PC-9 (cell line): ENCODE measurements around the gene USP46. TPM values are rescaled to one million over a fixed set of nuclear protein-coding genes. Genes with fewer than 3 reads are reported as not detected.

Experiments
- BruUV-seq: library from RNA; stranded (reverse); fragments of 400-500 nt; replicated peaks from 2 replicates; lab custom pipeline; 2021; lab: Mats Ljungman, UMichigan
- CTCF ChIA-PET: fragments of 300-600 bp; sonication (Branson Sonifier 250); formaldehyde crosslinking; loops from one replicate; lab custom pipeline; 2022; ENCODE audit warnings: antibody characterized with exemption; lab: Charles Lee
- POLR2A ChIA-PET: fragments of 300-600 bp; sonication (Branson Sonifier 250); formaldehyde crosslinking; loops from one replicate; lab custom pipeline; 2022; ENCODE audit warnings: antibody characterized with exemption; ENCODE audit not compliant: unreplicated experiment; lab: Charles Lee
- DNase-seq, 2 experiments: peaks; one replicate each; pipeline versions ENCODE4 v3.0.0 to v3.0.0-alpha.2; 2015 to 2022; ENCODE audit warnings: mixed read lengths in 1 of 2
- H2AFZ ChIP-seq: fragments of 200-600 bp; sonication (generic); 2 replicates; pipeline ENCODE4 v1.8.1; 2017; ENCODE audit warnings: antibody characterized with exemption
- H3F3A ChIP-seq: fragments of 200-600 bp; sonication (generic); 2 replicates; pipeline ENCODE4 v1.8.1; 2017; ENCODE audit warnings: antibody characterized with exemption, mild to moderate bottlenecking, low read depth; ENCODE audit not compliant: insufficient read depth
- H3K27ac ChIP-seq: fragments of 200-600 bp; sonication (generic); 2 replicates; pipeline ENCODE4 v1.6.1; 2016; ENCODE audit warnings: mixed run types
- H3K27me3 ChIP-seq: fragments of 200-600 bp; sonication (generic); 2 replicates; pipeline ENCODE4 v1.6.1; 2016; ENCODE audit warnings: low read depth, mixed run types; ENCODE audit not compliant: insufficient read depth
- H3K36me3 ChIP-seq: fragments of 200-600 bp; sonication (generic); 2 replicates; pipeline ENCODE4 v1.6.1; 2016; ENCODE audit warnings: low read depth, mixed run types
- H3K4me1 ChIP-seq: fragments of 200-600 bp; sonication (generic); replicated peaks from 2 replicates; pipeline ENCODE4 v1.6.1; 2016; ENCODE audit warnings: mixed run types; ENCODE audit not compliant: insufficient read depth
- H3K4me2 ChIP-seq: fragments of 200-600 bp; sonication (generic); 2 replicates; pipeline ENCODE4 v1.6.1; 2017; ENCODE audit warnings: mixed run types
- H3K4me3 ChIP-seq: fragments of 200-600 bp; sonication (generic); 2 replicates; pipeline ENCODE4 v1.6.1; 2016; ENCODE audit warnings: mixed run types
- H3K79me2 ChIP-seq: fragments of 200-600 bp; sonication (generic); 2 replicates; pipeline ENCODE4 v1.6.1; 2017; ENCODE audit warnings: low read depth, mixed run types
- H3K9me2 ChIP-seq: fragments of 200-600 bp; sonication (generic); 2 replicates; pipeline ENCODE4 v1.8.1; 2017; ENCODE audit warnings: mild to moderate bottlenecking; ENCODE audit not compliant: insufficient read depth
- H3K9me3 ChIP-seq: fragments of 200-600 bp; sonication (generic); 2 replicates; pipeline ENCODE4 v1.8.1; 2016; ENCODE audit warnings: low read depth; ENCODE audit not compliant: insufficient read depth
- H4K20me1 ChIP-seq: fragments of 200-600 bp; sonication (generic); 2 replicates; pipeline ENCODE4 v1.8.1; 2017; ENCODE audit not compliant: insufficient read depth
- EZH2 ChIP-seq: fragments of 200-600 bp; sonication (generic); IDR thresholded peaks from 2 replicates; pipeline ENCODE4 v1.8.0; 2017; ENCODE audit warnings: antibody characterized with exemption, low read depth
- intact Hi-C: fragments of 100-400 bp; cut with micrococcal nuclease; formaldehyde crosslinking; loops from one replicate; pipeline ENCODE4 v1.10.0; 2022; ENCODE audit not compliant: unreplicated experiment
- total RNA-seq: library from RNA; stranded (reverse); gene quantifications from 2 replicates; pipeline ENCODE4 v1.2.3, GENCODE V29; 2021
- TF ChIP-seq, protein P1 (sequence below): fragments of 200-600 bp; sonication (generic); conservative IDR thresholded peaks from 2 replicates; pipeline ENCODE4 v1.6.1; 2017; ENCODE audit warnings: mixed run types, antibody characterized with exemption, mild to moderate bottlenecking, moderate library complexity

The USP46 gene
- total RNA-seq, 1 experiment from 2014 or later: 17.1 TPM

DNA sequence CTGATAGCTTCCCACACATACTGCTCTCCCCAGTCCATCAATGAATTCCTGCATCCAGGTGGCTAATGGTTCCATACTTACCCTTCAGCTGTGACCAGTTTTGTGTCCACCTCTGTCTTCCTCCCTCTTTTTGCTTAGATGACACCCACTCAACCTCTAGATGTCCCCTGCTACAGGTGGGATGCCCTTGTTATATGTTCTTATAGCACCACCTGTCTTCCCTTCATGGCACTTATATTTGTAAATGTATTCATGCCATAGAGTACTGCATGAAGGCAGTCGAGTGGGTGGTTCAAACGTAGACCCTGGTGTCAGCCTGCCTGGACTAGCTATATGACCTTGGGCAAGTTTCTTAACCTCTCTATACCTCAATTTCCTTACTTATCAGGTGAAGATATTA is 6.5 kb upstream of the USP46 start:
- peaks cover 2% of the 10 kb centered on the region; the same call in 1 of the 2 replicates for H3K4me1 ChIP-seq
- no TSS peak for BruUV-seq
- TF ChIP-seq, protein P1, sequence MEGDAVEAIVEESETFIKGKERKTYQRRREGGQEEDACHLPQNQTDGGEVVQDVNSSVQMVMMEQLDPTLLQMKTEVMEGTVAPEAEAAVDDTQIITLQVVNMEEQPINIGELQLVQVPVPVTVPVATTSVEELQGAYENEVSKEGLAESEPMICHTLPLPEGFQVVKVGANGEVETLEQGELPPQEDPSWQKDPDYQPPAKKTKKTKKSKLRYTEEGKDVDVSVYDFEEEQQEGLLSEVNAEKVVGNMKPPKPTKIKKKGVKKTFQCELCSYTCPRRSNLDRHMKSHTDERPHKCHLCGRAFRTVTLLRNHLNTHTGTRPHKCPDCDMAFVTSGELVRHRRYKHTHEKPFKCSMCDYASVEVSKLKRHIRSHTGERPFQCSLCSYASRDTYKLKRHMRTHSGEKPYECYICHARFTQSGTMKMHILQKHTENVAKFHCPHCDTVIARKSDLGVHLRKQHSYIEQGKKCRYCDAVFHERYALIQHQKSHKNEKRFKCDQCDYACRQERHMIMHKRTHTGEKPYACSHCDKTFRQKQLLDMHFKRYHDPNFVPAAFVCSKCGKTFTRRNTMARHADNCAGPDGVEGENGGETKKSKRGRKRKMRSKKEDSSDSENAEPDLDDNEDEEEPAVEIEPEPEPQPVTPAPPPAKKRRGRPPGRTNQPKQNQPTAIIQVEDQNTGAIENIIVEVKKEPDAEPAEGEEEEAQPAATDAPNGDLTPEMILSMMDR: peak; percentile 43; the same call in 1 of the 2 replicates
- TF ChIP-seq EZH2: no peak
- intact Hi-C loops: no loop called here
- H3F3A ChIP-seq: peaks cover 3% of the 10 kb centered on the region; the same call in 1 of the 2 replicates
- CTCF ChIA-PET: no interaction called here
- no peak overlapping the region for H3K27ac ChIP-seq
- H3K4me3 ChIP-seq: no peak overlapping the region
- H3K36me3 ChIP-seq: no peaks in the 10 kb centered on the region
- no peaks in the 10 kb centered on the region for H4K20me1 ChIP-seq
- DNase-seq: no peak
- no peak overlapping the region for H3K4me2 ChIP-seq
- no peaks in the 10 kb centered on the region for H3K9me3 ChIP-seq
- no peak overlapping the region for H2AFZ ChIP-seq
- no peaks in the 10 kb centered on the region for H3K27me3 ChIP-seq
- no peaks in the 10 kb centered on the region for H3K79me2 ChIP-seq
- POLR2A ChIA-PET: no interaction called here
- no peaks in the 10 kb centered on the region for H3K9me2 ChIP-seq

DNA sequence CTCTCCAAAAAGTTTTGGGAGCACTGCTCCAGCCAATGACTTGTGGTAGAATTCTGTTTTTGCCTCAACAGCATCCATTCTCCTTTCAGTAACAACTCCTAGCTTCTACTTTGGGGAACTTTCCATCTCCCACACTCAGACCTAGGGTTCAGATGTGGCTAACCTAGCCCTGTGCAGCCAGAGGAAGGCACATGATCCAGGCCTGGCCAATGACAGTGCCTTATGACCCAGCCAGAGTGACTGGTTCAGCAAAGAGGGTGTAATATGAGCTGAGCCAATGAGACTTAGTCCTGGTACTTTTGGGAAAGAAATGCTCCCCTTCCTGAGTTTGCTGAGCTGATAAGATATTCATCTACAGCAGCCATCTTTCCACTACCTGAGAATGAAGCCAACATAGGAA is 5.4 kb upstream of the USP46 start:
- Histone ChIP-seq H3K79me2 (no peaks in the 10 kb centered on the region), H3K4me2 (no peak overlapping the region), H3K4me1 (peaks cover 7% of the 10 kb centered on the region; the same call in 1 of the 2 replicates), H2AFZ (no peak overlapping the region), H3K27ac (no peak overlapping the region), H4K20me1 (no peaks in the 10 kb centered on the region), H3K9me3 (no peaks in the 10 kb centered on the region), H3K4me3 (no peak overlapping the region), H3K27me3 (no peaks in the 10 kb centered on the region), H3K9me2 (no peaks in the 10 kb centered on the region), H3F3A (peaks cover 4% of the 10 kb centered on the region; the same call in 1 of the 2 replicates), H3K36me3 (no peaks in the 10 kb centered on the region)
- ChIA-PET CTCF (no interaction called here), POLR2A (no interaction called here)
- no peak for DNase-seq
- BruUV-seq: no TSS peak
- TF ChIP-seq, protein P1: no peak
- TF ChIP-seq EZH2: no peak
- intact Hi-C loops: loop anchor here (5.0 kb wide), 1 partner anchor 48 kb away; no protein-coding TSS in a partner anchor

DNA sequence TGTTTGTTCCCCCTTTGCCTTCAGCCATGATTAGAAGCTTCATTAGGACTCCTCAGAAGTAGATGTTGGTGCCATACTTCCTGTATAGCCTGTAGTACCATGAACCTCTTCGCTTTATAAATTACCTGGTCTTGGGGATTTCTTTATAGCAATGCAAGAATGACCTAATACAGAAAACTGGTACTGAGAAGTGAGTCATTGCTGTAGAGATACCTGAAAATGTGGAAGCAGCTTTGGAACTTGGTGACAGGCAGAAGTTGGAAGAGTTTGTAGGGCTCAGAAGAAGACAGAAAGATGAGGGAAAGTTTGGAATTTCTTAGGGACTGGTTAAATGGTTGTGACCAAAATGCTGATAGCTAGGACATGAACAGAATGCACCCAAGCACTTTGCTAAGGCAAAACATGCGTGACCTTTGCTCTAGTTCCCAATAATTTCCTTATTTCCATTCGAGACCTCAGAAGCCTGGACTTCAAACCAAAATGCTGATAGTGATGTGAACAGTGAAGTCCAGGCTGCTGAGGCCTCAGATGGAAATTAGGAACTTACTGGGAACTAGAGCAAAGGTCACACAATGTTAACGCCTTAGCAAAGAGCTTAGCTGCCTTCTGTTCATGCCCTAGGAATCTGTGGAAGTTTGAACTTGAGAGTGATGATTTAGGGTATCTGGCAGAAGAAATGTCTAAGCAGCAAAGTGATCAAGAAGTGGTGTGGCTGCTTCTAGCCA is 3.0 kb upstream of the USP46 start:
- Histone ChIP-seq H3K9me2 (no peaks in the 10 kb centered on the region), H4K20me1 (no peaks in the 10 kb centered on the region), H3F3A (peaks cover 4% of the 10 kb centered on the region; the same call in 1 of the 2 replicates), H3K4me1 (peaks cover 17% of the 10 kb centered on the region), H3K4me2 (no peak overlapping the region), H3K27me3 (no peaks in the 10 kb centered on the region), H3K27ac (no peak overlapping the region), H3K4me3 (no peak overlapping the region), H3K9me3 (no peaks in the 10 kb centered on the region), H3K36me3 (no peaks in the 10 kb centered on the region), H2AFZ (no peak overlapping the region), H3K79me2 (peaks cover 11% of the 10 kb centered on the region; the same call in 1 of the 2 replicates)
- intact Hi-C loops: loop anchor here (5.0 kb wide), 1 partner anchor 50 kb away; no protein-coding TSS in a partner anchor
- ChIA-PET CTCF (no interaction called here), POLR2A (interaction anchor here (0.6 kb wide), 1 partner anchor 50 kb away, joined by 3 read pairs; no protein-coding TSS in a partner anchor)
- no TSS peak for BruUV-seq
- TF ChIP-seq, protein P1: no peak
- no peak for TF ChIP-seq EZH2
- DNase-seq: no peak
